Measurements from ENCODE around the gene CDK6.

The CDK6 gene

DNA sequence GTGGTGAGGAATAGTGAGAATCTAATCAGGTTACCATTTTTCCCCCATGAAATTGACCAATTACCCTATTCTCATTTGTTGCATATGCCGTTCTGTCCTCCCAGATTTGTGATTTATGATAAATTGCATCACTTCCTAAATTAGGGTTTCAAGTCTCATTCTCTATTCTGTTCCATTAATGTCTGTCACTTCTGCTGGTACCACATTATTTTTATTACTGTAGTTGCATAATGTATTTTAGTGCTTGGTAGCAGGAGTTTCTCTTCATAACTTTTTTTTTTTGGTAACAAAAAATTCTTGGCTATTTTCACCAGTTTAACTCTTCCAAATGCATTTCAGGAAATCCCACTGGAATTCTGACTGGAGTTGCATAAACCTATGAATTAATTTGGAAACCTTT lies 202.2 kb downstream of the CDK6 start:
- peak; percentile 44 for DNase-seq (ENCODE audit: low read depth)
- H3K4me3 ChIP-seq (ENCODE audit: low read depth, low read length): no peak overlapping the region
- TF ChIP-seq, protein P1, sequence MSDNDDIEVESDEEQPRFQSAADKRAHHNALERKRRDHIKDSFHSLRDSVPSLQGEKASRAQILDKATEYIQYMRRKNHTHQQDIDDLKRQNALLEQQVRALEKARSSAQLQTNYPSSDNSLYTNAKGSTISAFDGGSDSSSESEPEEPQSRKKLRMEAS (IDR thresholded peaks at IDR 0.05; ENCODE audit: low read depth, low read length): no peak
- TF ChIP-seq POLR2A (IDR thresholded peaks at IDR 0.05; ENCODE audit: extremely low read depth, insufficient read length) (no peak), MYC (IDR thresholded peaks at IDR 0.05; ENCODE audit: low read depth, low read length) (no peak)
- TF ChIP-seq, protein P2, sequence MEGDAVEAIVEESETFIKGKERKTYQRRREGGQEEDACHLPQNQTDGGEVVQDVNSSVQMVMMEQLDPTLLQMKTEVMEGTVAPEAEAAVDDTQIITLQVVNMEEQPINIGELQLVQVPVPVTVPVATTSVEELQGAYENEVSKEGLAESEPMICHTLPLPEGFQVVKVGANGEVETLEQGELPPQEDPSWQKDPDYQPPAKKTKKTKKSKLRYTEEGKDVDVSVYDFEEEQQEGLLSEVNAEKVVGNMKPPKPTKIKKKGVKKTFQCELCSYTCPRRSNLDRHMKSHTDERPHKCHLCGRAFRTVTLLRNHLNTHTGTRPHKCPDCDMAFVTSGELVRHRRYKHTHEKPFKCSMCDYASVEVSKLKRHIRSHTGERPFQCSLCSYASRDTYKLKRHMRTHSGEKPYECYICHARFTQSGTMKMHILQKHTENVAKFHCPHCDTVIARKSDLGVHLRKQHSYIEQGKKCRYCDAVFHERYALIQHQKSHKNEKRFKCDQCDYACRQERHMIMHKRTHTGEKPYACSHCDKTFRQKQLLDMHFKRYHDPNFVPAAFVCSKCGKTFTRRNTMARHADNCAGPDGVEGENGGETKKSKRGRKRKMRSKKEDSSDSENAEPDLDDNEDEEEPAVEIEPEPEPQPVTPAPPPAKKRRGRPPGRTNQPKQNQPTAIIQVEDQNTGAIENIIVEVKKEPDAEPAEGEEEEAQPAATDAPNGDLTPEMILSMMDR (IDR thresholded peaks at IDR 0.05; ENCODE audit: low read depth, low read length): no peak

DNA sequence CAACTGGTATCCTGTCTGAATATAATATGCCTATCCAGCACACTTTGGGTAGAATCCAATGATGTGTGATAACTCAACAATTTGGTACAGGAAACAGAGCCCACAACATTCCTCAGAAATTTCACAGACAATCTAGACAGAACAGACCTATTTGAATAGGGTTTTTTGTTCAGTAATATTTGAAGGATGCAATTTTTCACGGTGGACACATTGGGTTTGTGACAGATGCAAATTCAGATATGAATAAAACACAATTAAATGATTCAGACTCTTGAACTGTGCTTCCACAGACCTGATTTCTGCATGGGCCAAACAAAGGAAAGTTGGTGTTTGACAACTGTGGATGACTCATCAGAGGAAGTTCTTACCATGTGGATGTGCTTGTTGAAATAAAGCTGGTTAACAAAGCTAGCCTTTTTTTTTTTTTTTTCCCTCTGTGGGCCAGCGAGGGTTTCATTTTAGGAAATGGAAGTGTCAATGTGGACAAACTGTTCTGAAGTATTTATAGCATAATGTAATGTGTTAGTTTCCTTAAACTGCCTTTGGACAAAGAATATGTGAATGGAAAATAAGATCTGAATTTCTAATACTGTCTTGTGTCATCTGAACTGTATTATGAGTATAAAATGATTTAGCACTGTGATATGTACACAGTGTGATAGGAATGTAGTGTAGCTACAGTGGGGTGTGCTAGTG lies 203.0 kb downstream of the CDK6 start:
- peak; percentile 86 for DNase-seq (ENCODE audit: low read depth)
- no peak overlapping the region for H3K4me3 ChIP-seq (ENCODE audit: low read depth, low read length)
- TF ChIP-seq, protein P2 (IDR thresholded peaks at IDR 0.05; ENCODE audit: low read depth, low read length): no peak
- TF ChIP-seq MYC (IDR thresholded peaks at IDR 0.05; ENCODE audit: low read depth, low read length) (peak; percentile 91), POLR2A (IDR thresholded peaks at IDR 0.05; ENCODE audit: extremely low read depth, insufficient read length) (no peak)
- TF ChIP-seq, protein P1 (IDR thresholded peaks at IDR 0.05; ENCODE audit: low read depth, low read length): peak; percentile 92

DNA sequence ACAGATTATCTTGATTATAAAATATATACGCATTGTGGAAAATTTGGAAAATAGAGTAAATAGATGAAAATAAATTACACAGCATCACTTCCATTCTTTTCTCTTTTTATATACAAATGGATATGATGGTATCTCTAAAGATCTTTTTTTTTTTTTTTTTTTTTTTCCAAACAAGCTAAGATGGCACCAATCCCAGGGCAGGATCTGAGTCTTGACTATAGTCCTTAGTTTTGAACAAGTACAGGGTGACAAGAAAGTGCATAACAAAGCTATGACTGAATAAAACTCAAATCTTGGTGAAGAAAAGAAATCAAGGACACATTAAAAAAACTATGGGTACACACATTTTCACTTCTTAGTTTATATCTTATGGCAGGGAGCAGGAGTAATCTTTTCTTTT lies 203.6 kb downstream of the CDK6 start:
- TF ChIP-seq POLR2A (IDR thresholded peaks at IDR 0.05; ENCODE audit: extremely low read depth, insufficient read length) (no peak), MYC (IDR thresholded peaks at IDR 0.05; ENCODE audit: low read depth, low read length) (no peak)
- TF ChIP-seq, protein P2 (IDR thresholded peaks at IDR 0.05; ENCODE audit: low read depth, low read length): no peak
- TF ChIP-seq, protein P1 (IDR thresholded peaks at IDR 0.05; ENCODE audit: low read depth, low read length): no peak
- H3K4me3 ChIP-seq (ENCODE audit: low read depth, low read length): no peak overlapping the region
- no peak for DNase-seq (ENCODE audit: low read depth)

DNA sequence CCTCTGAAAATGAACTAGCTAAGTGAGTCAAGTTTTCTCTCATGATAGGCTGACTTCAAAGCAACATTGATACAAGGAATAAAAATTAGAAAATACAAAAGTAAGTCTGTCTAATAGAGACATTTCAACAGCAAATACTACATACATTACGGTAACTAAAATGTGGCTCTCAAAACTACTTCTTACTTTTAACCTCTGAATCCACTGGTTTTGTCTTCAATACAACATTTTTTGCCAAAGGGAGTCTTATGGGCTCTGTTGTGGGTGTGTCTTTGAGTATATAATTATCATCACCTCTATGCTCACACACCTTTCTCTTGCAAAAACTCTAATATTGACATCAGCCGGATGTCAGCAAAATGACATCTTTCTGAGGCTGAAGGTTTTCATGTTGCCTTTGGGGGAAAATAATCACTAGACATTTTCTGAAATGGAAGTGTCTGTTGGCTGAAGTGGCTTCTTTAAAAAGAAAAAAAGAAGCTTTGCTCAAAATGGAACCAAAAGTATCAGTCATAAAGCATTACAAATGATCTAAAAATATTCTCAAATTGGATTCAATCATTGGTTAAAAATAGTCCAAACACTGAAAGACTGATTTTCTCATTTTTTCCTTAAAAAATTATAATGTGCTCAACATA lies 204.4 kb downstream of the CDK6 start:
- TF ChIP-seq POLR2A (IDR thresholded peaks at IDR 0.05; ENCODE audit: extremely low read depth, insufficient read length) (no peak), MYC (IDR thresholded peaks at IDR 0.05; ENCODE audit: low read depth, low read length) (no peak)
- TF ChIP-seq, protein P2 (IDR thresholded peaks at IDR 0.05; ENCODE audit: low read depth, low read length): no peak
- TF ChIP-seq, protein P1 (IDR thresholded peaks at IDR 0.05; ENCODE audit: low read depth, low read length): no peak
- no peak overlapping the region for H3K4me3 ChIP-seq (ENCODE audit: low read depth, low read length)
- DNase-seq (ENCODE audit: low read depth): no peak

DNA sequence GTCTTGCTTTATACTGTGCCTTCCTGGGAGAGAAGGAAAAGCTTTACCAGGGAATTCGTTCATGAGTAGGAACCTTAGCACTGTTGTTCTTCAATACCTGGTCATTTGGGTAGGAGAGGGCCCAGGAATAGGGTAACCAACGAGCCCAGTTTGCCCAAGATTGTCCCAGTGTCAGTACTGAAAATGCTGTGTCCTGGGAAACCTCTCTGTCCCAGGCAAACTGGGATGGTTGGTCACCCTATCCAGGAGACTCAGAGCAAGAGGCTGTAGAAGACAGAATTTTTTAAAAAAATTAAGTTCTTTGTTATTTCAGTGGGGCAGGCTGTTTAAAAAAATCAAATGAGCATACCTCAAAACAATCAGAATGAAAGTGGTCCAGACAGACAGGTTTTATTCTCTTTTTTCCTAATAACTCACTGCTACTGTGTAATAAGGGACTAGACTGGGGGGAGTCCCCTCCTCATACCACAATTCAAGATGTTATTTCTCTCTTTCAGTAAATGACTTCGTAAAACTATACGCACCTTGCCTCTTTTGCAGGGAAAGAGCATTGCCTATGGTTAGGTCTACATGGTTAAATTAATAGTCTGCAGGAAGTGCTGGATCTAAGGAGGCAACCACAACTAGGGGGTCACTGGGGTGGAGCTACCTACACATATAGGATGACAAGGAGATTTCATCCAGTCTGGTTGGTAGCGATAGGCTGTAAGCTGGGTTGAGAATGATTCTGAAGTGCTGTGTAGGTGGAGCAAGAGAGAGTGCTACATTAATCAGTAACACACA lies 205.1 kb downstream of the CDK6 start:
- TF ChIP-seq POLR2A (IDR thresholded peaks at IDR 0.05; ENCODE audit: extremely low read depth, insufficient read length) (no peak), MYC (IDR thresholded peaks at IDR 0.05; ENCODE audit: low read depth, low read length) (no peak)
- TF ChIP-seq, protein P1 (IDR thresholded peaks at IDR 0.05; ENCODE audit: low read depth, low read length): no peak
- TF ChIP-seq, protein P2 (IDR thresholded peaks at IDR 0.05; ENCODE audit: low read depth, low read length): no peak
- peak; percentile 17 for DNase-seq (ENCODE audit: low read depth)
- H3K4me3 ChIP-seq (ENCODE audit: low read depth, low read length): no peak overlapping the region

Data from NB4 (cell line).